GM19099 (cell line): ENCODE data around the gene PTPRS.

Source experiments
- POLR2A ChIP-seq: IDR thresholded peaks from 3 replicates; pipeline ENCODE4 v1.6.1; 2011; ENCODE audit warnings: low read depth; ENCODE audit not compliant: insufficient read length; ENCODE audit errors: extremely low read depth

The PTPRS gene

DNA sequence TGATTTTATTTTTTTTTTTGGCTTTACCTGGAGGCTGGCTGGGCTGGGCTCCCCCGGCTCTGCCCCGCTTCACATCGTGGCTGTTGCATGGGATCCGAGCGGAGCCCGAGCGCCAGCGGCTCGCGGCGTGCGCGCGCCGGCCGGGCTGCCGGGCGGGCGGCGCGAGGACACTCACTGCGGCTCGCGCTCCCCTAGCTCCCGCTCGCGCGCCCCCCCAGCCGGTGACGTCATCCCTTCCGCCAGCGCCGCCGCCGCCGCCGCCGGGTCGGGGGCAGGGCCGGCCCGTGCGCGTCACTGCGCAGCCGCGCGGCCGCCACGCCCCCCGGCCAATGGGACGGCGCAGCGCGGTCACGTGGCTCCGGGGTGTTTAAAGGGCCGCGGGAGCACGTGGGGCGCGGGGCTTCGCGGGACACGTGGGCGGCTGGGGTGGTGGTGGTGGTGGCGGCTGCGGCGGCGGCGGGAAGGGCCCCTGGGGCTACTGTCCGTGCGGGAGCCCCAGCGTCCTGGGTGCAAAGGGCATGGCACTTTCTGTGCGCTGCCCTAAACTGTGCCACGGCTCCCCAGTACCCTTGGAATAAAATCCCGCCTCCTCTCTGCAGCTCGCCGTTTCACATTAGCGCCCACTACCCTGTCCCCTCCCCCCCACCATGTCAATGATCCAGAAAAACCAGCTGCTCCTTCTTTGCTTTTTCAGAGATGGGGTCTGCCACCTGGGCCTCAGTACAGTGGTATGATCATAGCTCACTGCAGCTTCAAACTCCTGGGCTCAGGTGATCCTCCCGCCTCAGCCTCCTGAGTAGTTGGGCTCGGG lies at the start of gene PTPRS:
Gene PTPRS, minus strand, starts transcription at position 176 of the 811 bp plus-strand sequence. CDS start 54,672 bp downstream, outside the sequence.
- TF ChIP-seq POLR2A = no peak

DNA sequence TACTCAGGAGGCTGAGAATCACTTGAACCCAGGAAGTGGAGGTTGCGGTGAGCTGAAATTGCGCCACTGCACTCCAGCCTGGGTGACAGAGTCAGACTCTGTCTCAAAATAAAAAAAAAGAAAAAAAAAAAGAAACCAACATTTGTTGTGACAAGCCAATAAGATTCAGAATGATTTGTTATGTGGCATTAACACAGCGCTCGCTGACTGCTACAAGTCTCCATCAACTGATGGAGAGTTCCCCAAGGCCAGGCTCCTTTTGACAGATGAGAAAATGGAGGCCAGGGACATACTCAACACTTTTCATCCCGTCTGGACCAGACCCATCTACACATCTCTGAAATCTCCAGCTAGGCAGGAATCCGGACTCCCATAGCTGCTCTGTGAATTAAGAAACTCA lies 48.7 kb upstream of the PTPRS start:
- TF ChIP-seq POLR2A = no peak

DNA sequence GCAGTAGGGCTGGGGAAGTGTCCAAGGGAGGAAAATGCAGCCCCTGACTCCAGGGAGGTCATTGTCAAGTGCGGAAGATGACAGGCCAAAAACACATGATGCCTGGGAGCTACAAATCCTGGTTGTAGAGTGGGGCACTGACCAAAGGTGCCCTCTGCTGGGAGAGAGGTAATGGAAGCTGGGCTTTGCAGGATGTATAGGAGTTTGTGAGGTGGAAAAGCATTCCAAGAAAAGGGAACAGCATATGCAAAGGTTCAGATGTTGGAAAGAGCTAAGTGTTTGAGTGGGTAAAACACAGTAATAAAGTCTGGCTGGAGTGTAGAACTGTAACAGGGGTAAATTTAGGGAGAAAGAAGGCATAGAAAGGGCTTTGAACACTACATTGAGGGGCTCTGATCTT lies 46.9 kb upstream of the PTPRS start:
- TF ChIP-seq POLR2A = no peak

DNA sequence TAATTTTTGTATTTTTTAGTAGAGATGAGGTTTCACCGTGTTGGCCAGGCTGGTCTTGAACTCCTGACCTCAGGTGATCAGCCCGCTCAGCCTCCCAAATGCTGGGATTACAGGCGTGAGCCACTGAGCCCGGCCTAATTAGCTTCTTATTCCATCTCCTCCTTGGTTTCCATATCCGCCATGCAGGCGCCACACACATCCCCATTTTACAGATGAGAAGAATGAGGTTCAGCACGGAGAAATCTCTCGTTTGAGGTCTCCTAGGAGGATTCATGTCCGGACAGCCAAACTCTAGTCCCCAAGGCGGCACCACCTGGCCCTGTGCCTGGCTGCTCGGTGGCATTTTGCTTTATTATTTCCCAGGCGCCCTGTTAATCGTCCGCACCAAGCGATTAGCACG lies 46.2 kb upstream of the PTPRS start:
- TF ChIP-seq POLR2A = no peak

DNA sequence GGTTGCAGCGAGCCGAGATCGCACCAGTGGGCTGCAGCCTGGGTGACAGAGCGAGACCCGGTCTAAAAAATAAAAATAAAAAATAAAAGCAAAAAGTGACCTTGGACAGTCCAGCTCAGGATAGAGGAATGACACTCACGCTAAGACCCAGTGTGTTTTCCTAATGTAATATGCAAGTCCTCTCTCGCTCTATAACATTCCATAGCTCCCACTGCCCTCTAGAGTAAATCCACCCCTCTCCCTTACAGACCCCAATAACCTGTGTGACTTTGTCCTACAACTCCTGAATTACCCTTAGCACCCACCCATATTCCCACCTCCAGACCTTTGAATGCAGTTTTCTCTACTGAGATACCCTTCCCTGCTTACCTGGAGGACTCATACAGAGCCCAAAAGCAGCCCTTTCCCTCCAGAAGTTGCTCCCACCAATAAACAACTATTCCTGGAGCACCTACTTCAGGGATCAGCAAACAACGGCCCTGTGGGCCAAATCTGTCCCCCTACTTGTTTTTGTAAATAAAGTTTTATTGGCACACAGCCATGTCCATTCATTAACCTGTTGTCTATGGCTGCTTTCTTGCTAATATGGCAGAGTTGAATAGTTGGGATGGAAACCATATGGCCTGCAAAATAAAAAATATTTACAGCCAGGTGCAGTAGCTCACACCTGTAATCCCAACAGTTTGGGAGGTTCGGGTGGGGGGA lies 39.8 kb upstream of the PTPRS start:
- no peak for TF ChIP-seq POLR2A

DNA sequence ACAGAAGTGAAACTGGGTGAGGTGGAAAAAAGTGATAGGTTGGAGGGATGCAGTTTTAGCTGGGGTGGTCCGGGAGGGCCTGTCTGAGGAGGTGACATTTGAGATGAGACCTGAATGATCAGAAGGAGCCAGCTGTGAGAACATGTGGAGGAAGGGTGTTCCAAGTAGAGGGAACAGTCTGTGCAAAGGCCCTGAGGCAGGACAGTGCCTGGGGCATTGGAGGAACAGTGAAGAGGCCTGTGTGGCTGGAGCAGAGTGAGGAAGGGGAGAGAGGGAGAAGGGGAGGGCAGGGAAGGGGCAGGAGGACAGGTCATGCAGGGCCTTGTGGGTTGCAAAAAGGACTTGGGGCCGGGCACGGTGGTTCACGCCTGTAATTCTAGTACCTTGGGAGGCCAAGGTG lies 36.3 kb upstream of the PTPRS start:
- TF ChIP-seq POLR2A = no peak

DNA sequence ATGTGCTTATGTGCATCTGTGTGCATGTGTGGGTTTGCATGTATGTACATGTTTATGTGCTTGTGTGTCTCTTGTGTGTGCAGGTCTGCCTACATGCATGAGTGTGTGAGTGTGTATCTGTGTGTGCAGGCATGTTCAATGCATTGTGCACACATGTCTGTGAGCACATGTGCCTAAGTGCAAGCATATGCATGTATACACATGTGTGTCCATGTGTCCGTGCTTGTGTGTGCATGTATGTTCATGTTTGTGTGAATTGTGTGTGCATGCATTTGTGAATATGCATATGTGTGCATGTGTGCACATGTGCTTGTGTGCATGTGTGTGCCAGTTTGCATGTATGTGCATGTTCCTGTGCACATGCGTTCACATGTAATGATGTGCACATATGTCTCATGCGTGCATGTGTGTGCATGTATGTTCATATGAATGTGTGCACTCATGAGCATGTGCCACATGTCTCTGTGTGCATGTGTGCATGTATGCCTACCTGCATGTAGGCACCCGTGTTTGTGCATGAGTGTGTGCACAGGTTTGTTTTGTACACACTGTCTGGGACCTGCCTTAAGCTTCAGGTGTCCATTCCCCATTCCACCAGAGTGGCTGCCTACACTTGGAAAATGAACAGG lies 32.1 kb upstream of the PTPRS start:
- TF ChIP-seq POLR2A = no peak

DNA sequence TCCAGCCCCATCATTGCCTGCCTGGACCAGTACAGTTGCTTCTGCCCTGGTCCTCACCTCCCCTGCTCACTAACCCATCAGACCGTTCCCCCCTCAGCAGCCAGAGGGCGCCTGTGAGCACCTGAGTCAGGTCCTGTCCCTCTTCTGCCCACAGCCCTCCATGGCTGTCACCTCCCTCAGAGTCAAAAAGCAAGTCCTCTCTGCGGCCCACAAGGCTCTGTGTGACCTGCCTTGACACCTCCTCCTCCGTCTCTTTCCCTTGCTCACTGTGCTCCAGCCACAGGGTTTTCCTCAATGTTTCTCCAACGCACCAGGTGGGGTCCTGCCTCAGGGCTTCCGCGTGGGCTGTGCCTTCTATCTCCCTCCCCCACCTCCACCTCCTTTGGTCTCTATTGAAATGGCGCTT lies 29.4 kb upstream of the PTPRS start:
- TF ChIP-seq POLR2A = no peak

DNA sequence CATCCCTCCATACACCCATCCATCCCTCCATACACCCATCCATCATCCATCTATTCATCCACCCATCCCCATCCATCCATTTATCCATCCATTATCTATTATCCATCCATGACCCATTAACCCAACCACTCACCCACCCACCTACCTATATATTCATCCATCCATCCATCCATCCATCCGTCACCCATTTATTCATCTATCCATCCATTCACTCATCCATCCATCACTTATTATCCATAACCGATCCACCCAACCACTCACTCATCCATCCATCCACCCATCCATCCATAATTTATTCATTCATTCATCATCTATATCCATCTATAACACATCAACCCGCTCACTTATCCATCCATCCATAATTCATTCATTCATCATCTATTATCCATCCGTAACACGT lies 28.7 kb upstream of the PTPRS start:
- no peak for TF ChIP-seq POLR2A

DNA sequence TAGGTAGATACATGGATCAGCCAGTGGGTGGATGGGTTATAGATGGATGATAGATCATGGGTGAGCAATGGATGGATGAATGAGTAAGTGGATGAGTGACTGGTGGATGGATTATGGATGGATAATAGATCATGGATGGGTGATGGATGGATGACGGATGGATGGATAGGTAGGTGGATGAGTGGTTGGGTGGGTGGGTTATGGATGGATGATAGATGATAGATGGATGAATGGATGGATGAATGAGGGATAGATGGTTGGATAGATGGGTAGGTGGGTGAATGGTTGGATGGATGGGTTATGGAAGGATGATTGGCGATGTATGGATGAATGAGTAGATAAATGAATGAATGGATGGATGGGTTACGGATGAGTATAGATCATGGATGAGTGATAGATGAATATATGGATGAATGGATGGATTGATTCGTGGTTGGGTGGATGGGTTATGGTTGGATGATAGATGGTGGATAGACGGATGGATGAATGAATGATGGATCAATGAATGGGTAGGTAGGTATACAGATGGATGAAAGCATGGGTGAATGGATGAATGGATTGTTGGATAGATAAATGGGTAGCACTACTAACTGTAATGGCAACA lies 27.0 kb upstream of the PTPRS start:
- no peak for TF ChIP-seq POLR2A

DNA sequence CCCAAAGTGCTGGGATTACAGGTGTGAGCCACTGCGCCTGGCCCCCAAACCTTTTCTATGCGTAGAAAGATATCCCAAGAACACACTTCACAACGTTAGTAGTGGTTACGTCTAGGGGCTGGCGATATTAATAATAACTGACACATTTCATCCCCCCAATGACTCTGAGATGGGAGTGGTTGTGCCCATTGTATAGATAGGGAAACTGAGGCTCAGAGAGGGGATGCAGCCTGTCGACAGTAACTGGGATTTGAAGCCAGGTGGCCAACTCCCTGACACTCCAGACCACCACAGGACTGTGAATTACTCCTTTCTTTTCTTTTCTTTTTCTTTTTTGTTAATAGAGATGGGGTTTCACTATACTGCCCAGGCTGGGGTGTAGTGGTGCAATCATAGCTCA lies 25.3 kb upstream of the PTPRS start:
- no peak for TF ChIP-seq POLR2A

DNA sequence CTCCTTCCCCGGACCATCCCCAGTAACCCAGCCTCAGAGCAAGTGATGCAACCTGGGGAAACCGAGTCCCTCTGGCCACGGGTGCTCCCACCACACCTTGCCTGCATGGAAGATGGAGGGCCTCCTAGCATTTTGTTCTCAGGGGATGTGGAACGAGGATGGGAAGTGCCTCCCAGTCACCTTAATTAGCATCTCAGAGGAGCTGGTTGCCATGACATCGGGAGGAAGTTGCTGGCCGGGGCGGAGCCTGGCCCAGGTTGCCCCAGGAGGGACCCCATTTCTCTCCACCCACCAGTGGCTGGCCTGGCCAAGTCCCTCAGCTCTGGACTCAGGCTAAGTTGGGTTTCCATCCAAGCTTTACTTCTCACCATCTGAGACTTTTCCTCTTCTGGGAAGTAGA lies 24.1 kb upstream of the PTPRS start:
- no peak for TF ChIP-seq POLR2A

DNA sequence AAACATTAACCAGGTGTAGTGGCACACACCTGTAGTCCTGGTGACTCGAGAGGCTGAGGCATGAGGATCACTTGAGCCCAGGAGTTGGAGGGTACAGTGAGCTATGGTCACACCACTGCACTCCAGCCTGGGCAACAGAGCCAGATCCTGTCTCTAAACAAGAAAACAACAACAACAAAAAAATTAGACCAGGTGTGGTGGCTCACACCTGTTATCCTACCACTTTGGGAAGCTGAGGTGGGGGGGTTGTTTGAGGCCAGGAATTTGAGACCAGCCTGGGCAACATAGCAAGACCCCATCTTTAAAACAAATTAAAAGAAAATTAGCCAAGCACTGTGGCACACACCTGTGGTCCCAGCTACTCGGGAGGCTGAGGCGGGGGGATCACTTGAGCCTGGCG lies 20.8 kb upstream of the PTPRS start:
- TF ChIP-seq POLR2A = no peak

DNA sequence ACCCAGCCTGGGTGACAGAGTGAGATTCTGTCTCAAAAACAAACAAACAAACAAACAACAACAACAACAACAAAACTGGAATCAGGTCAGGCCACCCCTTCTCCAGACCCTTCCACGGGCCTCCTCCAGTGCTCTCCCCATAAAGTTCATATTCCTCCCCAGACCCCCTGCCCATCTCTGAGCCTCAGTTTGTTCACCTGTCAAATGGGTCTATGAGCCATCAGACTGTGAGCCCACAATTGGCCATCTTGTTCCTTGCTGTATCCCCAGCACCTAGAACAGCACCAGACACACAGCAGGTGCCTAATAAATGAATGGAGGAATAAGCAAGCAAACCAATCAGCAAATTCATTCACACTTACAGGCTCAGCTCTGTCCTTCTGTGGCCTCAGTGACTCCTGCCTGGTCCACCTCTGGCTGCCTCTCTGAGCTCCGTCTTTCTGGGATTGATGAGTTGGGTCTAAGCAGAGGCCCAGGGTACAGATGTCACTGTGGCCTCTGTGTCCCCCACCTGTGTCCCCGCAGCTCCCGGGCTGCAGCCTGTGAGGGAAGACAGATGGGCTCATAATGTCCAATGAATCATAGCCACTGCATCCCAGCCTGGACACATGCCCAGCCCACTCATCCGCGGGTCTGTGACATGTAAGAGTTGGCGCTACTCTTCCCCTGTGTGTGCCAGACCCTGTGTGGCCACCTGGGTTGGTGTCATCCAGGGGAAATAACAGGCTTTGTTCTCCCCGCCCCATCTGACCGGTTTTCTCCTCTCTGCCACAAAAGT lies 19.6 kb upstream of the PTPRS start:
- TF ChIP-seq POLR2A = no peak
